Breast epithelium (tissue), 4 donors: ENCODE measurements around the gene LMAN2. TPM values are rescaled to one million over a fixed set of nuclear protein-coding genes. Genes with fewer than 3 reads are reported as not detected.
A peak's percentile ranks its signal among the peaks of the same experiment; 100 is the strongest.

Experiments used
- DNase-seq, 2 donors: peaks; one replicate each; pipeline ENCODE4 v3.0.0-alpha.2; 2019; ENCODE audit warnings: low spot score in 2 of 2
- H3K27ac ChIP-seq, 2 donors: fragments of 200-600 bp; sonication (generic) in 1 of 2; one replicate each; pipeline ENCODE4 v1.5.1; 2016 to 2019; ENCODE audit warnings: mild to moderate bottlenecking in 1 of 2
- H3K27me3 ChIP-seq, 2 donors: fragments of 200-600 bp; sonication (generic) in 1 of 2; one replicate each; pipeline versions ENCODE4 v1.5.1 to v1.6.0; 2017 to 2019; ENCODE audit warnings: control low read depth in 1 of 2, mild to moderate bottlenecking in 1 of 2
- H3K36me3 ChIP-seq: fragments of 200-600 bp; one replicate; pipeline ENCODE4 v1.5.1; 2019
- H3K4me1 ChIP-seq, 2 donors: fragments of 200-600 bp; sonication (generic); one replicate each; pipeline ENCODE4 v1.5.1; 2016 to 2019; ENCODE audit warnings: control low read depth in 1 of 2
- H3K4me3 ChIP-seq, 3 donors: fragments of 200-600 bp; sonication (generic); 1 replicate in 2 of 3; 2 replicates in 1 of 3; pipeline ENCODE4 v1.5.1; 2016 to 2019; ENCODE audit warnings: mild to moderate bottlenecking in 3 of 3, moderate library complexity in 2 of 3
- H3K9me3 ChIP-seq, 2 donors: fragments of 200-600 bp; sonication (generic) in 1 of 2; one replicate each; pipeline ENCODE4 v1.5.1; 2016 to 2019; ENCODE audit warnings: control low read depth in 1 of 2
- CTCF ChIP-seq, 3 donors: fragments of 450-650 bp; IDR thresholded peaks; one replicate each; pipeline ENCODE4 v1.5.1; 2016 to 2017; ENCODE audit warnings: antibody characterized with exemption in 3 of 3, mild to moderate bottlenecking in 3 of 3, moderate library complexity in 3 of 3
- POLR2A ChIP-seq: fragments of 450-650 bp; IDR thresholded peaks from one replicate; pipeline ENCODE4 v1.6.1; 2016; ENCODE audit warnings: antibody characterized with exemption, mild to moderate bottlenecking, moderate library complexity
- POLR2AphosphoS5 ChIP-seq, 3 donors: sonication (generic); formaldehyde crosslinking; IDR thresholded peaks; one replicate each; pipeline ENCODE4 v1.6.1; 2017; ENCODE audit warnings: antibody characterized with exemption in 3 of 3
- intact Hi-C: fragments of 100-400 bp; cut with DNase I; formaldehyde crosslinking; loops from one replicate; pipeline ENCODE4 v1.15.1; 2023; ENCODE audit warnings: low total_unique reads
- total RNA-seq, 3 donors: library from RNA; depleted of rRNA; stranded (reverse); fragments of >200 nt; gene quantifications; one replicate each; pipeline ENCODE4 v1.1.0, GENCODE V29; 2016

Gene LMAN2
- total RNA-seq, 3 donors from 2014 or later: 139 to 188 (median 170) TPM

GRCh38 chr5:177389241-177390169 lies 38.0 kb upstream of the LMAN2 start:
- no peaks in the 10 kb centered on the region for H3K27me3 ChIP-seq
- peak overlapping the region in 1 of 3 donors; percentile 6 for H3K4me3 ChIP-seq
- H3K9me3 ChIP-seq: no peaks in the 10 kb centered on the region
- peak in 1 of 3 donors; percentile 17 for TF ChIP-seq CTCF (IDR thresholded peaks at IDR 0.05)
- no peak for TF ChIP-seq POLR2A
- H3K36me3 ChIP-seq: no peaks in the 10 kb centered on the region
- DNase-seq: peak in 1 of 2 donors; percentile 61
- peak overlapping the region; percentile 46 to 62 for H3K27ac ChIP-seq
- H3K4me1 ChIP-seq: no peaks in the 10 kb centered on the region
- intact Hi-C loops: no loop called here

DNA sequence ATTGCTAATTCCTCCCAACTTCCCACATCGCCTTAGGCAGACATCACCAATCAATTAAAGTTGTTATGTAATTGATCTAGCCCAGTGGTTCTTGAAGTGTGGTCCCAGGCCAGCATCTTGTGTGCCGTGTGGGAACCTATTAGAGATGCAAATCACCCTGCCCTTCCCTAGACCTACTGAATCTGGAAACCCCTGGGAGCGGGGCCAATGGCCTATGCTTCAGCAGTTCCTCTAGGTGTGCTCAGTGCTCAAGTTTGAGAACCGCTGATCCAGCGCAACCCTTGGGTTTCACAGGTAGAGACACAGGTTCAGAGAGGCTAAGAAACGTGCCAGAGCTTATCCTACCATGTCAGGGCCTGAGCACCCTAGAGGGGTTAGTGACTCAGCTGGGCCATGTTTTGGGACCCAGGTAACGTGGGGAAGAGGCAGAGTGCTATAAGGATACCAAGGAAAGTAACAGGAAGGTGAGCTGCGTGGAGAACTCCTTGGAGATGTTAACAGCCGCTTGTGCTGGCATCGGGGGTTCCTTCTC lies 37.1 kb upstream of the LMAN2 start:
- no peaks in the 10 kb centered on the region for H3K9me3 ChIP-seq
- peak overlapping the region; percentile 46 to 62 for H3K27ac ChIP-seq
- H3K4me3 ChIP-seq: no peak overlapping the region
- H3K27me3 ChIP-seq: no peaks in the 10 kb centered on the region
- TF ChIP-seq CTCF (IDR thresholded peaks at IDR 0.05): no peak
- no peak for TF ChIP-seq POLR2AphosphoS5 (IDR thresholded peaks at IDR 0.05)
- TF ChIP-seq POLR2A: no peak
- intact Hi-C loops: no loop called here
- no peak for DNase-seq
- no peaks in the 10 kb centered on the region for H3K4me1 ChIP-seq
- no peaks in the 10 kb centered on the region for H3K36me3 ChIP-seq

- no peak for DNase-seq
- H3K4me1 ChIP-seq: no peaks in the 10 kb centered on the region
- no peak overlapping the region for H3K27ac ChIP-seq
- H3K4me3 ChIP-seq: no peak overlapping the region
- no peak for TF ChIP-seq POLR2A
- TF ChIP-seq CTCF (IDR thresholded peaks at IDR 0.05): no peak
- no peak for TF ChIP-seq POLR2AphosphoS5 (IDR thresholded peaks at IDR 0.05)
- intact Hi-C loops: no loop called here
- no peaks in the 10 kb centered on the region for H3K9me3 ChIP-seq
- no peaks in the 10 kb centered on the region for H3K27me3 ChIP-seq
- H3K36me3 ChIP-seq: no peaks in the 10 kb centered on the region
These were observed 35.9 kb upstream of the LMAN2 start for GRCh38 chr5:177387405-177387804.

DNA sequence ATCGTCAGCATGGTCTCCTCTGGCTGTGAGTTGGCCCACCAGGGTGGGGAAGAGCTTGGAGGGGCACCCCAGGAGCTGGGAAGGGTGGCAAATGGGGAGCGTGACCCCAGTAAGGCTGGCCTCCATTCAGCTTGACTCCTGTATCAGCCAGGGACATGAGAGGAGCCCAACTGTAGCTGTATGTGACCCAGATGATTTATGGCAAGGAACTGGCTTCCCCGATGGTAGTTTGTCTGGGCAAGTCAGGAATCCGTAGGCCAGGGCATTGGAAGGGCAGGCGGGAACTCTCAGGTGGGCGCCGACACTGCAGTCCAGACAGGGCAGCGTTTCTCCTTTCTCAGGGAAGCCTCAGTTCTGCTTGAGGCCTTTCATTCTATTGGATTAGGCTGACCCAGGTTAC lies 35.1 kb upstream of the LMAN2 start:
- intact Hi-C loops: no loop called here
- Histone ChIP-seq H3K36me3 (no peaks in the 10 kb centered on the region), H3K27ac (no peak overlapping the region), H3K4me3 (no peak overlapping the region), H3K27me3 (no peaks in the 10 kb centered on the region), H3K9me3 (no peaks in the 10 kb centered on the region), H3K4me1 (no peaks in the 10 kb centered on the region)
- no peak for DNase-seq
- TF ChIP-seq POLR2AphosphoS5 (IDR thresholded peaks at IDR 0.05): no peak
- no peak for TF ChIP-seq POLR2A
- no peak for TF ChIP-seq CTCF (IDR thresholded peaks at IDR 0.05)

- TF ChIP-seq POLR2AphosphoS5 (IDR thresholded peaks at IDR 0.05) (no peak), POLR2A (no peak), CTCF (IDR thresholded peaks at IDR 0.05) (no peak)
- intact Hi-C loops: no loop called here
- Histone ChIP-seq H3K9me3 (no peaks in the 10 kb centered on the region), H3K36me3 (no peaks in the 10 kb centered on the region), H3K27me3 (no peaks in the 10 kb centered on the region), H3K4me1 (no peaks in the 10 kb centered on the region), H3K4me3 (no peak overlapping the region), H3K27ac (no peak overlapping the region)
- DNase-seq: no peak
These were observed 34.3 kb upstream of the LMAN2 start for GRCh38 chr5:177385720-177386119.
